ENCODE measurements around the gene PSMB11.
A peak's percentile ranks its signal among the peaks of the same experiment; 100 is the strongest.

Gene PSMB11

GRCh38 chr14:23015618-23016017 lies 26.4 kb upstream of the PSMB11 start:
- no peak for DNase-seq

- no peak for DNase-seq
Observed at GRCh38 chr14:23017091-23017490, 24.9 kb upstream of the PSMB11 start.

- no peak for DNase-seq
Observed at GRCh38 chr14:23018107-23018506, 23.9 kb upstream of the PSMB11 start.

GRCh38 chr14:23020143-23021128 lies 21.6 kb upstream of the PSMB11 start:
- DNase-seq, result no peak

- DNase-seq, result no peak
Observed at GRCh38 chr14:23021434-23021833, 20.6 kb upstream of the PSMB11 start.

- DNase-seq, result no peak
Observed at GRCh38 chr14:23021889-23022442, 20.0 kb upstream of the PSMB11 start.

- DNase-seq, result no peak
Observed at GRCh38 chr14:23023022-23023794, 18.8 kb upstream of the PSMB11 start.

GRCh38 chr14:23023795-23024152 lies 18.2 kb upstream of the PSMB11 start:
- no peak for DNase-seq

GRCh38 chr14:23024612-23025075 lies 17.4 kb upstream of the PSMB11 start:
- no peak for DNase-seq

- DNase-seq, result no peak
Observed at GRCh38 chr14:23025151-23025814, 16.7 kb upstream of the PSMB11 start.

- no peak for DNase-seq
Observed at GRCh38 chr14:23028799-23029198, 13.2 kb upstream of the PSMB11 start.

GRCh38 chr14:23030936-23031335 lies 11.1 kb upstream of the PSMB11 start:
- no peak for DNase-seq

- DNase-seq, result no peak
Observed at GRCh38 chr14:23033251-23033727, 8.7 kb upstream of the PSMB11 start.

- DNase-seq, result no peak
Observed at GRCh38 chr14:23033801-23034497, 8.1 kb upstream of the PSMB11 start.

GRCh38 chr14:23034498-23035302 lies 7.3 kb upstream of the PSMB11 start, which contains the start of gene PSMB5:
Gene PSMB5 (minus strand): TSS chr14:23034900. CDS start chr14:23034881, 19 bp downstream.
- DNase-seq, result peak; percentile 94

GRCh38 chr14:23035303-23036144 lies 6.5 kb upstream of the PSMB11 start:
- no peak for DNase-seq

GRCh38 chr14:23040100-23040499 lies 1.9 kb upstream of the PSMB11 start:
- DNase-seq, result no peak

GRCh38 chr14:23041729-23042128 lies 283 bp upstream of the PSMB11 start:
- DNase-seq, result peak; percentile 41

- DNase-seq, result no peak
Observed at GRCh38 chr14:23043145-23043544, 1.1 kb downstream of the PSMB11 start.

GRCh38 chr14:23043754-23044153 lies 1.7 kb downstream of the PSMB11 start:
- DNase-seq, result no peak
